CD4-positive, alpha-beta T cell treated with Interferon gamma for 1 hour (primary cell): Measurements from ENCODE around the gene COL23A1.
"Not testable (repeated sequence)": the region's sequence is repeated elsewhere in the genome, so short reads cannot be mapped to it uniquely, and the experiment has no call there.

Source experiments
- DNase-seq: peaks from one replicate; pipeline ENCODE4 v3.0.0-alpha.2; 2020

COL23A1 gene

GRCh38 chr5:178274781-178275537 is 315.2 kb downstream of the COL23A1 start:
- no peak for DNase-seq

DNA sequence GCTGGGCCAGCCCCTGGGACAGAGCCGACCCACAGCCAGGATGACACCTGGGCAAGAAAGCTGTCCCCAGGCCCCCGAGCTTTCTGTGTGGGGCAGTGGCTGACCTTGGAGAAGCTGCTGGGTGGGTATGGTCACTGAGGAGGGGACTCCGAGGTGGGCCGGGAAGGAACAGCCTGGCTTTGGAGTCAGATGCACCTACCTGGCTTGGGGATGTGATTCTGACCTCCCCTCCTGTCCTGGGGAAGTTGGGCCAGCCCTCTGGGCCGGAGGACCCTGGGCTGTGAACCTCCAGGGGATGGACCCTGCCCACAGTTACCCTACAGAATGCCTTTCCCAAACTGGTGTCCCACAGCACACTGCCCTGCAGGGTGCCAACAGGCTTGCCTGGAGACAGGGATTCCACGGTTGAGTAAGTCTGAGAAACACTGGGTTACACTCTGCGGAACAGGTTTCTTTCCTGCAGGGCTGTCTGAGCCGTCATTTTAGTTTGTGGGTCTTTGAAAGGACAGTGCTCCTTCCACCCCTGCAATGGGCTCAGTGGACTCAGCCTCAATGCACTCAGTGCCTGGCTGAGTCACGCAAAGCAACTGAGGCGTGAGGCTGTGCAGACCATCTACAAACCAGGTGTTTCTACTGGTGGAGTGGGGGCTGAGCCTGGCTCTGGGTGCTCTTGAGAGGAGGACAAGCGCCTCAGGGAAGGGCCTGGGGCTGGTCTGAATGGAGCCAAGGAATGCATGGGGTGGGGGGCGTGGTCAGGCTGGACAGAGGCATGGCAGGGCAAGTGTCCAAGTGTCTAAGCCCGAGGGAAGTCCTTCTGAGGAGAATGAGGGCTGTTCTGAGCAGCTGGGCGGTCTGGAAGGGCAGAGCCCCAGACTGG is 316.3 kb downstream of the COL23A1 start:
- no peak for DNase-seq

GRCh38 chr5:178273041-178273440 is 317.2 kb downstream of the COL23A1 start:
- no peak for DNase-seq

DNA sequence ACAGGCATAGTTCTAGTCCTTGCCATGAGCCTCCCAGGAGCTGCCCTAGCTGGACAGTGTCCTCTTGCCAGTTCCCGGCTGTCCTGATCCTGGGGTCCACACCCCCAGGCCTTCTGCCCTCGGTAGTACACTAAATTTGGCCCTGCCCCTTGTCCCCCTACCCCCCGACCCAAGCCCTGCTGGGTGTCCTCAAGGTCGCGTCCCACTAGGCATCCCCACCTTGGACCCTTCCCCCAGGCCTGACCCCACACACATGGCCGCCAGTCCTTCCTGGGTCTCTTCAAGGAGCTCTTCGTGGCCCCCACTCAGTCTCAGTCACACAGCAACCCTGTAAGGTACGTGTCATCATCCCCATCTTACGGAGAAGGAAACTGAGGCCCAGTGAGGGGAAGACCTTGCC is 317.6 kb downstream of the COL23A1 start:
- no peak for DNase-seq

GRCh38 chr5:178271726-178272479 is 318.3 kb downstream of the COL23A1 start:
- DNase-seq = no peak

DNA sequence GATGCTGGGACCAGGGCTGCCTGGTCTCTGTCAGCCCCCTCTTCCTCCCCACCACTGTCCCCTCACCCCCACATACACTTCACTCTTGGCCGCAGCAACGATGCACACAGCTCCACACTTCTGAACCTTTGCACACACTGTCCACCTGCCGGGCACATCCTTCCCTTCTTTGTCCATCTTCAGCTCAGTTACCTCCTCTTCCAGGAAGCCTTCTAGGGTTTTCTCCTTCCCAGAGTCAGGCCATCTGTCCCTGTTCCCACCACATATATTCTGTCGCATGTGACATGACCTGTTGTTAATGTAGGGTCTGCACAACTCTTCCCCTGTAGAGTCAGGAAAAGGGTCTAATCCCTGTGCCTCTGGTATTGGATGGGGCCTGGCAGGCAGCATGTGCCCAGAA is 319.0 kb downstream of the COL23A1 start:
- no peak for DNase-seq

DNA sequence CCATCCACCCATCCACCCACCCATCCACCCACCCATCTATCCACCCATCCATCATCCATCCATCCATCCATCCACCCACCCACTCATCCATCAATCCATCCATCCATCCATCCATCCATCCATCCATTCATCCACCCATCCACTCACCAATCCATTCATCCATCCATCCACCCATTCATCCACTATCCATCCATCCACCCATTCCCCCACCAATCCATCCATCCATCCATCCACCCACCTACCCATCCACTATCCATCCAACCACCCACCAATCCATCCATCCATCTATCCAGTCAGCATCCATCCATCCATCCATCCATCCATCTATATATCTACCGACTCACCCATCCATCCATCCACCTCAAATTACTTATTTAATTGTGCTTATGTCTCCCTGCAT is 320.7 kb downstream of the COL23A1 start:
- no peak for DNase-seq

- DNase-seq = no peak
These were observed 322.3 kb downstream of the COL23A1 start for GRCh38 chr5:178267876-178268275.

GRCh38 chr5:178267245-178267644 is 322.9 kb downstream of the COL23A1 start:
- no peak for DNase-seq

- DNase-seq = no peak
These were observed 323.6 kb downstream of the COL23A1 start for GRCh38 chr5:178266581-178266980.

DNA sequence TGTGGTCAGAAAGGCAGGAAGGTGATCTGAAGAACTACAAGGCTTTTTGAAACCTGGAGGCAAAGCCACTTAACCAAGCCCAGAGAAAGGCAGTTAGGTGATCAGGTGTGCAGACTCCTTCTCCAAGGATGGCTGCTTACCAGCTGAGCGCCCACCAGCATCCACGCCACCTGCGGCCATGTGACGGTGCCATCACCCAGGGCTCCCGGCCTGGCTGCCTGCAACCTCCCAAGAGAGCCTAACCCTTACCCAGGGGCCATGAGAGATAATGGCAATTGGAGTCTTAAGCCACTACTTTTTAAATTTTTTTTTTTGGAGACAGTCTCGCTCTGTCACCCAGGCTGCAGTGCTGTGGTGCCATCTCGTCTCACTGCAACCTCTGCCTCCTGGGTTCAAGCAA is 324.4 kb downstream of the COL23A1 start:
- DNase-seq = no peak

DNA sequence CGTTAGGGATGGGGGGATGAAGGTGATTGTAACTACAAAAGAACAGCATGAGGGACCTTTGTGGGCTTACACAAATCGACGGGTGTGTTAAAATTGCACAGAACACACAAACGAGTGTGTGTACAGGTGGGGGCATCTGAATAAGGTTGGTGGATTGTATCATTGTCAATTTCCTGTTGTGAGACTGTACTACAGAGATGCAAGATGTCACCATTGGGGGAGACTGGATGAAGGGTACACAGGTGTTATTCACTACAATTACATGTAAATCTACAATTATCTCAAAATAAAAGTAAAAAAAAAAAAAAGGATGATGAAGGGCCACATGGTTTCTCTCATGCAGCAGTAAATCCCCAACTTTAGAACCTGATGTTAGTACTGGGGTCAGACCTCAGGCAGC is 326.1 kb downstream of the COL23A1 start:
- DNase-seq = no peak

DNA sequence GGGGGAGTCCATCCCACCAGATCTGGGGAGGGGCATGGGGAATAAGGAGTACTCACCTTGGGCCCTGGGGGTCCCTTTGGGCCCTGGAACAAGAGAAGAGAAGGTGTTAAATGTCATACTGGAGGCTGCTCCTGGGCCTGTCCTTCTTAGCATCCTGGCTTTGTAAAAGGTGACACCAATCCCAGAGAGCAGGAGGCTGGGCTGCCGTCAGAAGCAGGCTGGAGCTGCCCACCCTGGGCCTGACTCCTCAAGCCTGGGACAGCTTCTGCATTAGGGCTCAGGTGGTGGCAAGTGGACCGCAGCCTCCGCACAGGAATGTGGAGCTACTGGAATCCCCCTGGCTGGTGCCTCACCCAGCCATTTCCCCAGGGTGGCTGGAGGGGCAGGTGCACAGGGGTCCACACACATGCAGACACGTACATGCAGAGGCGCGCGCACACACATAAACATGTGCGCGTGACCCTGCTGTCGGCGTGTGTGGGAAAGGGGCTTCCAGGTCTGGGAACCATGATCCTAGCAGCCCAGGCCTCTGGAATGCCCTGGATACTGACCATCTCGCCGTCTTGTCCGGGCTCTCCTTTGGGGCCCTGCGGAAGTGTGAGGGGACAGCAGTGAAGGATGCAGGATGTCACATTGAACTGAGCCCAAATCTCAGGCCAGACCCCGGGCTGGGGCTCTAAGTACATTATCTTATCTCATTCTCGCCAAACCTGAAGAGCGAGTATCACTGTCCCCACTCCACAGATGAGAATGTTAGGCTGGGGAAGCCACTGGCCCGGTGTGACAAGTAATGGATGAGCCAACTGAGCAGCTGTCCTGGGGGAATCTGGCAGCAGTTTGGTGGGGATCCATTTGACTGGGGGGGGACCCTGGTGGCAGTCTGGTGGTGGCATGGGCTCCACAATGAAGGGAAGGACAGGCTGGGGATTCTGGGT is 328.3 kb downstream of the COL23A1 start:
- DNase-seq = no peak

- DNase-seq = no peak
These were observed 330.3 kb downstream of the COL23A1 start for GRCh38 chr5:178259623-178260536.

GRCh38 chr5:178257650-178258049 is 332.5 kb downstream of the COL23A1 start:
- DNase-seq = no peak

DNA sequence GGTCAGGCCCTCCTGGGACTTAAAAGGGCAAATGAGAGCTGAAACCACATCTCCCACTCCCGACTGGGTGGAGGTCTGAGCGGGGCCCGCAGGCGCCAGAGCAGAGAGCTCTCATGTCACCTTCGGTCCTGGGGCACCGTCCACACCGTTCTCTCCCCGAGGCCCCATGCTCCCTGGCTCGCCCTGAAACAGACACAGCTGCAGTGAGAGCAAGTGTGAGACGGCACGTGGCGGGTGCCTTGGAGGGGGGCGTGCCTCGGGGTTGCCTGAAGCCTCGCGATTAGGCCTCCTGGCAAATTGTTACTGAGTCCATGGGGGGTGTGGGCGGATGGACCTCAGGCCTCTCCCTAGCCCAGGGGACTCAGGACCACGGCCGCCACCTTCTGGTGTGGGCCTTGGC is 333.4 kb downstream of the COL23A1 start:
- DNase-seq = no peak

DNA sequence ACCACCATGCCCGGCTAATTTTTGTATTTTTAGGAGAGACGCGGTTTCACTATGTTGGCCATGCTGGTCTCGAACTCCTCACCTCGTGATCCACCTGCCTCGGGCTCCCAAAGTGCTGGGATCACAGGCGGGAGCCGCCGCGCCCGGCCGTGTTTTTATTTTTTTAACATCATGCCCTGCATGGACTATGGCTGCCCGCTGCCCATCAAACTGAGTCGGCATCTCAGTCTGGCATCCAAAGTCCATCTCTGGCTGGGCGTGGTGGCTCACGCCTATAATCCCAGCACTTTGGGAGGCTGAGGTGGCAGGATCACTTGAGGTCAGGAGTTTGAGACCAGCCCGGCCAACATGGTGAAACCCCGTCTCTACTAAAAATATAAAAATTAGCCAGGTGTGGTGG is 336.6 kb downstream of the COL23A1 start:
- not testable (repeated sequence) for DNase-seq

DNA sequence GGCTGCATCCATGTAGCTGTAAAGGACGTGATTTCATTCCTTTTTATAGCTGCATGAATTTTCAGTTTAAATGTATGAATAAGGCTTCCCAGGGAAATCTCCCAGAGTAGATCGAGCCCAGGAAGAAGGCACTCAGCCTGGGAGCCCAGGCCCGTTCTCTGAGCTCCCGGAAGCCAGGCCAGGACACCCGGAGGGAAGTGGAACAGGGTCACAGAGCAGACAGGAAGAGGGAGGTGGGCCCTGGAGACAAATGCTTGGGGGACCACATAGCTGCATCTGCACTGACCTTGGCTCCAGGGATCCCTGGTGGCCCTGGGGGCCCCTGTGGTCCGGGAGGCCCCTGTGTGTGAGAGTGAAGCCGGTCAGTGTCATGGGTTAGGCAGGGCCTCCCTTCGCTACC is 337.9 kb downstream of the COL23A1 start:
- DNase-seq = no peak

GRCh38 chr5:178250263-178250662 is 339.9 kb downstream of the COL23A1 start:
- no peak for DNase-seq

GRCh38 chr5:178249191-178249989 is 340.8 kb downstream of the COL23A1 start:
- peak; percentile 46 for DNase-seq
